OCI-LY7 (cell line): ENCODE results near the gene CEP104.

Source experiments
- CTCF ChIP-seq: fragments of 200-600 bp; sonication (generic); conservative IDR thresholded peaks from 2 replicates; pipeline ENCODE4 v1.5.1; 2014; ENCODE audit warnings: mild to moderate bottlenecking, antibody characterized with exemption, low read length, moderate library complexity, mixed read lengths
- EZH2phosphoT487 ChIP-seq: fragments of 200-600 bp; sonication (generic); IDR thresholded peaks from 2 replicates; pipeline ENCODE4 v1.6.1; 2018; ENCODE audit warnings: low read depth, borderline replicate concordance, mild to moderate bottlenecking, mixed run types, antibody characterized with exemption, low read length, moderate library complexity, mixed read lengths

- TF ChIP-seq CTCF (no peak), EZH2phosphoT487 (no peak)
Observed at GRCh38 chr1:3903141-3904005, 46.4 kb upstream of the CEP104 start.
